HG03520 (cell line): ENCODE data around the gene IL1RAPL2.
"Not testable (repeated sequence)": the region's sequence is repeated elsewhere in the genome, so short reads cannot be mapped to it uniquely, and the experiment has no call there.

Experiments used
- ATAC-seq: cut with Tn5 transposase; IDR thresholded peaks from one replicate; pipeline ENCODE4 v1.9.1; 2021; ENCODE audit warnings: mild to moderate bottlenecking, moderate library complexity; ENCODE audit not compliant: unreplicated experiment

Gene IL1RAPL2

DNA sequence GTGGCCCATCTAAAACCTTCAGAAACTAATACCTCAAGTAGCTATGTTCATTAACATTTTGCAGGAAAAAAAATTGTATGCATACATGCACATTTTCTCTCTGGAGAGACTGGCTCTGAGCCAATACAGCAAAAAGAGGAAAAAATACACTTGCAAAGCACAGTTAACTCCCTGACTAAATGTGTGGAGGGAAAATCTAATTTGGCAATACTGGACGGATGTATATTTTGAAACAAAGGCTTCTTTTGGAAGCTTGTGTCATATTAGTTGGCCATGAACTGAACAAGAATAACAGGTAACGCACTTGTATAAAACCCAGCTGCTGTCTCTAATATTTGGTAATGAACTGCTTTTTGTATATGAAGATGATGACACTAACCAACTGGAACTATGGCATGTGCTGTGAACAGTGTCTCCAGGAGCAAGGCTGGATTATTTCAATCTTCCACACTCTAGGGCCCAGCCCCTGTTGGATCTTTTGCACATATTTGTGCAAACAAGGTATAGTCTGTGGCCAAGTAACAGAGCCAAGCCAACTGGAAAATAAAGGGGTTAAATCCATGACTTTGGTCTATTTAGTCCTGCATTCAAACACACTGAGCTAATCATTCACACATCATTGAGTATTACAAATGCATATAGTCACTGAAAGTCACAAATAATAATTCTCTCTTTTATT lies 1188.4 kb downstream of the IL1RAPL2 start:
- no peak for ATAC-seq

GRCh38 chrX:105755109-105755508 lies 1189.1 kb downstream of the IL1RAPL2 start:
- ATAC-seq: no peak

DNA sequence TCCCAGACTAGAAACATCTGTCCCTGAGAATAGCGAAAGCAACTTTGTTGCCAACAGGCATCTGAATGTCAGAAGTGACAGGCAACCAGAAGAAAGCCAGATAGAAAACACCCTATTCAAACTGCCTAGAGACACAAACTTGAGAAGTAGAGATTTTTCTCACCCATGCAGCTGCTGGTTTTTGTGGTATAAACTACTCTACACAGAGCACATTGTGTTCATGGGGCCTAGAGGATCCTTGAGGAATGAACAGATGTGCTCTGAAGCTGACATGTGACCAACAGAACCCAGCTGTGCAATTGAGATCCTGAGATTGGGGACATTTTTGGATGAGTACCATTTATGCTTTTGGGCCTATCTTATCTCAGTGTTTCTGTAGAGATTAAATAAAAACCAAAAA lies 1192.8 kb downstream of the IL1RAPL2 start:
- ATAC-seq: no peak

DNA sequence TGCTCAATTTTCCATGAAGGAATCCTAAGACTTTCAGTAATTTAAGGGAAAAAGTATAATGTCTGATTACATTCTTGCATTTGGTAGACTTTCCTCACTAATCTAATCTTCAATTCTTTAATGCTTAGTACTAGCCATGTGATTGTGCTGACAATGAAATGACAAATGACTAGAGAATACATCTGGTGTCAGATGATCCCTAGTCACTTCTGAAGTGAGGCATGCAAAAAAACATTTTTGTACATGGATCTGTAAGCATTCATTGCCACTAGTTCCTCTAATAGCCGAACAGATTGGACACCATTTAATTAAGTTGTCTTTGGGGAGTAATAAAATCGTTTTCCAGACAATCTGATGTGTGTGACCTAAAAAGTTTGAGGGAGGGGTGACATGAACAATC lies 1193.6 kb downstream of the IL1RAPL2 start:
- ATAC-seq: no peak

- no peak for ATAC-seq
Measured at GRCh38 chrX:105765691-105766090, 1199.7 kb downstream of the IL1RAPL2 start.

DNA sequence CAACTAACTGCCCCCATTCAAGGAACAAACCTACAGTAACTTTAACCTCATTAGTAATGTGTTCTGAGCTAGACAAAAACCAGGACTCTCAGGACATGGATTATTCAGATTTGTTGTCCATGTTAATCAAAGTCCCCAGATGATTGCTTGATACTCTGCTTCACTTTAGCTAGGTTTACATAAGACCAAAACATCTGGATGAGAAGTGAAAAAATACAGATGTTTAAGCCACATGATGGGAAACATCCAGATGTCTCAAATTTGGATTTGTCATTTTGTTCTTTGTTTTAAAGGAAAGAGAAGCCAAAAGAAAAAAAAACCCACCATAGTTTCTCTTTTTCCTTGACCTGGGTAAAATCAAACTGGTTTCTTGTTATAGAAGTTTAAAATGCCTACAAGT lies 1207.8 kb downstream of the IL1RAPL2 start:
- ATAC-seq: no peak

GRCh38 chrX:105775679-105776078 lies 1209.7 kb downstream of the IL1RAPL2 start:
- no peak for ATAC-seq

DNA sequence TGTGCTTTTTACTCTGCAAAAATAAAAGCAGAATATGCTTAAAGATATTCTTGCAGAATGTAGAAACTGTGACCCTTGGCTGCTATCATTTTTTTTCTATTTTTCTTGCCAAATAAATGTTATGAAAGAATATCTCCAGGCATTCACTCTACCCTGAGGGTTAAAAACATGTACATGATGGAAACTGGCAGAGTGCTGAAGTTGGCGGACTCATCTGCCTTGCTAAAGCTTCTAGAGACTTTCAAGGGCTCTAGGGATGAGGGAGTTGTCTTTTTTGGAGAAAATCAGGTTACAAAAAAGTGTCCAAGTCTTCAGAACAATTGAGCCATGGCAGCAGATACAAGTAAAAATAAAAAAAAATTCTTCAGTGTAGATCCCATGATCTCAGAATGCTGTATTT lies 1215.8 kb downstream of the IL1RAPL2 start:
- no peak for ATAC-seq

- not testable (repeated sequence) for ATAC-seq
Measured at GRCh38 chrX:105796877-105797276, 1230.9 kb downstream of the IL1RAPL2 start.

DNA sequence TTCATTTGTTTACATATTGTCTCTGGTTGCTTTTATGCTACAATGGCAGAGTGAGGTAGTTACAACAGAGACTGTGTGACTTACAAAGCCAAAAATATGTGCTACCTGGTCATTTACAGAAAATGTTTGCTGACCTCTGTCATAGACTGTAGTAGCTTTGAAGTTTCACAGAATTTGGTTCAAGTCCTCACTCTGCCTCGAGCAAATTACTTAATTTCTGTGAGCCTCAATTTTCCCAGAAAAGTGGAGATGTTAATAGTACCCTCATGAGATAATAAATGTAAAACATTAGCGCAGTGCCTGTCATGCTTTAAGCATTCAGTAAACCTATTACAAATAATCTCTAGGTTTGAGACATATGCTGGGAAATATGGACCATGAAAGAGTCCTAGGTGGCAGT lies 1237.9 kb downstream of the IL1RAPL2 start:
- ATAC-seq: no peak

DNA sequence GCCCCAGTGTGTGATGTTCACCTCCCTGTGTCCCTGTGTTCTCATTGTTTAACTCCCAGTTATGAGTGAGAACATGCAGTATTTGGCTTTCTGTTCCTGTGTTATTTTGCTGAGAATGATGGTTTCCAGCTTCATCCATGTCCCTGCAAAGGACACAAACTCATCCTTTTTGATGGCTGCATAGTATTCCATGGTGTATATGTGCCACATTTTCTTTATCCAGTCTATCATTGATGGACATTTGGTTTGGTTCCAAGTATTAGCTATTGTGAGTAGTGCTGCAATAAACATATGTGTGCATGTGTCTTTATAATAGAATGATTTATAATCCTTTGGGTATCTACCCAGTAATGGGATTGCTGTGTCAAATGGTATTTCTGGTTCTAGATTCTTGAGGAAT lies 1239.7 kb downstream of the IL1RAPL2 start:
- ATAC-seq: not testable (repeated sequence)

DNA sequence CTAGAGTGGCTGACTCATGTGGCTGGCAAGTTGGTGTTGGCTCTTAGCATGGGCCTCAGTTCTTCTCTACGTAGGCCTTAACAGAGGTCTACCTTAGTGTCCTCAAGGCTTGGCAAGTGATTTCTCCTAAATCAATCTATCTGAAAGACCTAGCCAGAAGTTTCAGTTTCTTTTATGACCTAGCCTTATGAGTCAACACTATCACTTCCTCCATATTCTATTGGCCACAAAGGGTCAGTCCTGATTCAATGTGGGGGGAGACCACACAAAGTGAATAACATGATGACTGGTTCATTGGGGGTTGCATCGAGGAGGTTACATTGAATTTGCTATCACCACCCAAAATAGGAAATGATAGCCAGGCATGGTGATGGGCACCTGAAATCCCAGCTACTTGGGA lies 1250.5 kb downstream of the IL1RAPL2 start:
- ATAC-seq: no peak
